Measurements from ENCODE around the gene CHTF18.

The CHTF18 gene

GRCh38 chr16:794853-795466, 6.5 kb downstream of the CHTF18 start:
- no peak for DNase-seq

- no peak for DNase-seq
These were observed 7.3 kb downstream of the CHTF18 start for GRCh38 chr16:795580-796229.

GRCh38 chr16:796296-797119, 8.1 kb downstream of the CHTF18 start:
- DNase-seq = no peak

GRCh38 chr16:797120-797420, 8.7 kb downstream of the CHTF18 start:
- DNase-seq = no peak

GRCh38 chr16:797686-798085, 9.3 kb downstream of the CHTF18 start:
- DNase-seq = no peak

GRCh38 chr16:798666-799065, 10.2 kb downstream of the CHTF18 start:
- no peak for DNase-seq

GRCh38 chr16:799111-799947, 10.9 kb downstream of the CHTF18 start:
- no peak for DNase-seq

- DNase-seq = no peak
These were observed 11.8 kb downstream of the CHTF18 start, which contains the start of gene GNG13 for GRCh38 chr16:799948-800833. GNG13 (minus strand) TSS chr16:800734; CDS start chr16:799077, 1,657 bp downstream.

GRCh38 chr16:800834-801511, 12.6 kb downstream of the CHTF18 start:
- DNase-seq = no peak

- no peak for DNase-seq
These were observed 13.4 kb downstream of the CHTF18 start for GRCh38 chr16:801584-802363.

GRCh38 chr16:802461-802860, 14.0 kb downstream of the CHTF18 start:
- DNase-seq = no peak

- no peak for DNase-seq
These were observed 14.7 kb downstream of the CHTF18 start for GRCh38 chr16:802914-803753.

GRCh38 chr16:803754-804080, 15.3 kb downstream of the CHTF18 start:
- no peak for DNase-seq

GRCh38 chr16:804193-805048, 16.0 kb downstream of the CHTF18 start:
- DNase-seq = no peak

- DNase-seq = no peak
These were observed 17.1 kb downstream of the CHTF18 start for GRCh38 chr16:805474-805873.

GRCh38 chr16:807347-808084, 19.1 kb downstream of the CHTF18 start:
- peak; percentile 74 for DNase-seq

GRCh38 chr16:808085-808386, 19.6 kb downstream of the CHTF18 start:
- no peak for DNase-seq

GRCh38 chr16:813204-813915, 24.9 kb downstream of the CHTF18 start:
- DNase-seq = peak; percentile 26

Data from effector CD4-positive, alpha-beta T cell (primary cell).